SK-N-SH treated with all-trans-retinoic acid at 6 μM for 48 hours (cell line): Measurements from ENCODE around the gene GSDMA.
A peak's percentile ranks its signal among the peaks of the same experiment; 100 is the strongest.

Experiments
- ATAC-seq: fragments of 200-7000 bp; cut with Tn5 transposase; 3 replicates; pipeline ENCODE4 v1.9.1; 2020; ENCODE audit warnings: mild to moderate bottlenecking, moderate library complexity
- ARNTL ChIP-seq: fragments of 450-650 bp; formaldehyde crosslinking; IDR thresholded peaks from 2 replicates; pipeline ENCODE4 v1.5.0; 2020; ENCODE audit warnings: low read depth, mild to moderate bottlenecking, moderate library complexity, borderline replicate concordance
- BACH2 ChIP-seq: fragments of 250-450 bp; sonication (Bioruptor Pico); IDR thresholded peaks from 2 replicates; pipeline ENCODE4 v1.9.0; 2021; ENCODE audit warnings: mild to moderate bottlenecking, borderline replicate concordance
- CSDC2 ChIP-seq: fragments of 250-450 bp; sonication (Bioruptor Pico); IDR thresholded peaks from 2 replicates; pipeline ENCODE4 v1.5.0; 2020; ENCODE audit warnings: mild to moderate bottlenecking, moderate library complexity
- CSRNP3 ChIP-seq: fragments of 250-450 bp; sonication (Bioruptor Pico); IDR thresholded peaks from 2 replicates; pipeline ENCODE4 v1.5.1; 2021; ENCODE audit warnings: mild to moderate bottlenecking, moderate library complexity
- ESRRG ChIP-seq: fragments of 250-450 bp; sonication (Bioruptor Pico); IDR thresholded peaks from 2 replicates; pipeline ENCODE4 v1.6.1; 2021; ENCODE audit warnings: mild to moderate bottlenecking
- GLIS3 ChIP-seq: fragments of 250-450 bp; sonication (Bioruptor Pico); IDR thresholded peaks from 2 replicates; pipeline ENCODE4 v1.5.0; 2020; ENCODE audit warnings: mild to moderate bottlenecking, moderate library complexity
- ISL1 ChIP-seq: fragments of 250-450 bp; sonication (Bioruptor Pico); IDR thresholded peaks from 2 replicates; pipeline ENCODE4 v2.1.2; 2022; ENCODE audit warnings: mild to moderate bottlenecking, moderate library complexity
- PPARA ChIP-seq: fragments of 250-450 bp; sonication (Bioruptor Pico); IDR thresholded peaks from 2 replicates; pipeline ENCODE4 v1.5.0; 2020; ENCODE audit warnings: mild to moderate bottlenecking, borderline replicate concordance
- RARB ChIP-seq: fragments of 250-450 bp; sonication (Bioruptor Pico); IDR thresholded peaks from 2 replicates; pipeline ENCODE4 v1.8.0; 2021; ENCODE audit warnings: mild to moderate bottlenecking, moderate library complexity
- SNAI2 ChIP-seq: fragments of 250-450 bp; sonication (Bioruptor Pico); IDR thresholded peaks from 2 replicates; pipeline ENCODE4 v1.5.0; 2020; ENCODE audit warnings: mild to moderate bottlenecking, moderate library complexity
- TCF4 ChIP-seq: fragments of 250-450 bp; sonication (Bioruptor Pico); IDR thresholded peaks from 2 replicates; pipeline ENCODE4 v1.8.0; 2021; ENCODE audit warnings: mild to moderate bottlenecking, moderate library complexity, borderline replicate concordance
- TOX ChIP-seq: fragments of 250-450 bp; sonication (Bioruptor Pico); IDR thresholded peaks from 2 replicates; pipeline ENCODE4 v1.8.0; 2021; ENCODE audit warnings: mild to moderate bottlenecking, moderate library complexity, borderline replicate concordance
- ZC3H10 ChIP-seq: fragments of 250-450 bp; sonication (Bioruptor Pico); IDR thresholded peaks from 2 replicates; pipeline ENCODE4 v1.5.1; 2021; ENCODE audit warnings: mild to moderate bottlenecking, moderate library complexity
- ZFP3 ChIP-seq: fragments of 250-450 bp; sonication (Bioruptor Pico); IDR thresholded peaks from 2 replicates; pipeline ENCODE4 v1.5.0; 2020; ENCODE audit warnings: mild to moderate bottlenecking, moderate library complexity
- ZFP30 ChIP-seq: fragments of 450-650 bp; formaldehyde crosslinking; IDR thresholded peaks from 2 replicates; pipeline ENCODE4 v1.5.0; 2022; ENCODE audit warnings: mild to moderate bottlenecking, moderate library complexity
- ZNF565 ChIP-seq: fragments of 450-650 bp; formaldehyde crosslinking; conservative IDR thresholded peaks from 2 replicates; pipeline ENCODE4 v1.5.0; 2020; ENCODE audit warnings: low read depth, mild to moderate bottlenecking, moderate library complexity
- ZNF70 ChIP-seq: fragments of 450-650 bp; formaldehyde crosslinking; IDR thresholded peaks from 2 replicates; pipeline ENCODE4 v1.5.0; 2020; ENCODE audit warnings: mild to moderate bottlenecking, moderate library complexity
- ZNF8 ChIP-seq: fragments of 450-650 bp; formaldehyde crosslinking; IDR thresholded peaks from 2 replicates; pipeline ENCODE4 v1.5.0; 2020; ENCODE audit warnings: mild to moderate bottlenecking, moderate library complexity
- TF ChIP-seq, protein P1 (sequence below): fragments of 250-450 bp; sonication (Bioruptor Pico); IDR thresholded peaks from 2 replicates; pipeline ENCODE4 v1.5.0; 2020; ENCODE audit warnings: mild to moderate bottlenecking, moderate library complexity
- TF ChIP-seq, protein P2 (sequence below): fragments of 250-450 bp; sonication (Bioruptor Pico); IDR thresholded peaks from 2 replicates; pipeline ENCODE4 v1.5.1; 2020; ENCODE audit warnings: low read depth, mild to moderate bottlenecking, moderate library complexity
- TF ChIP-seq, protein P3 (sequence below): fragments of 250-450 bp; sonication (Bioruptor Pico); IDR thresholded peaks from 2 replicates; pipeline ENCODE4 v1.8.0; 2021; ENCODE audit warnings: low read depth, mild to moderate bottlenecking, moderate library complexity, borderline replicate concordance
- TF ChIP-seq, protein P4 (sequence below): fragments of 250-450 bp; sonication (Bioruptor Pico); IDR thresholded peaks from 2 replicates; pipeline ENCODE4 v1.8.0; 2020; ENCODE audit warnings: mild to moderate bottlenecking, moderate library complexity, borderline replicate concordance

Gene GSDMA

GRCh38 chr17:39971076-39971603 lies 8.3 kb downstream of the GSDMA start:
- no peak for ATAC-seq
- TF ChIP-seq TOX (CRISPR knock-in tag) (no peak), CSDC2 (CRISPR knock-in tag) (no peak), TCF4 (CRISPR knock-in tag) (no peak)

- ATAC-seq = peak; percentile 19; the same call in 1 of the 3 replicates
Measured at GRCh38 chr17:39972271-39972670, 9.5 kb downstream of the GSDMA start.

GRCh38 chr17:39973496-39973895 lies 10.7 kb downstream of the GSDMA start:
- no peak for TF ChIP-seq PPARA (CRISPR knock-in tag)
- no peak for TF ChIP-seq ZC3H10 (CRISPR knock-in tag)
- TF ChIP-seq CSDC2 (CRISPR knock-in tag) = no peak
- no peak for TF ChIP-seq ESRRG (CRISPR knock-in tag)
- TF ChIP-seq TCF4 (CRISPR knock-in tag) = no peak
- TF ChIP-seq, protein P1, sequence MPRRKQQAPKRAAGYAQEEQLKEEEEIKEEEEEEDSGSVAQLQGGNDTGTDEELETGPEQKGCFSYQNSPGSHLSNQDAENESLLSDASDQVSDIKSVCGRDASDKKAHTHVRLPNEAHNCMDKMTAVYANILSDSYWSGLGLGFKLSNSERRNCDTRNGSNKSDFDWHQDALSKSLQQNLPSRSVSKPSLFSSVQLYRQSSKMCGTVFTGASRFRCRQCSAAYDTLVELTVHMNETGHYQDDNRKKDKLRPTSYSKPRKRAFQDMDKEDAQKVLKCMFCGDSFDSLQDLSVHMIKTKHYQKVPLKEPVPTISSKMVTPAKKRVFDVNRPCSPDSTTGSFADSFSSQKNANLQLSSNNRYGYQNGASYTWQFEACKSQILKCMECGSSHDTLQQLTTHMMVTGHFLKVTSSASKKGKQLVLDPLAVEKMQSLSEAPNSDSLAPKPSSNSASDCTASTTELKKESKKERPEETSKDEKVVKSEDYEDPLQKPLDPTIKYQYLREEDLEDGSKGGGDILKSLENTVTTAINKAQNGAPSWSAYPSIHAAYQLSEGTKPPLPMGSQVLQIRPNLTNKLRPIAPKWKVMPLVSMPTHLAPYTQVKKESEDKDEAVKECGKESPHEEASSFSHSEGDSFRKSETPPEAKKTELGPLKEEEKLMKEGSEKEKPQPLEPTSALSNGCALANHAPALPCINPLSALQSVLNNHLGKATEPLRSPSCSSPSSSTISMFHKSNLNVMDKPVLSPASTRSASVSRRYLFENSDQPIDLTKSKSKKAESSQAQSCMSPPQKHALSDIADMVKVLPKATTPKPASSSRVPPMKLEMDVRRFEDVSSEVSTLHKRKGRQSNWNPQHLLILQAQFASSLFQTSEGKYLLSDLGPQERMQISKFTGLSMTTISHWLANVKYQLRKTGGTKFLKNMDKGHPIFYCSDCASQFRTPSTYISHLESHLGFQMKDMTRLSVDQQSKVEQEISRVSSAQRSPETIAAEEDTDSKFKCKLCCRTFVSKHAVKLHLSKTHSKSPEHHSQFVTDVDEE (CRISPR knock-in tag) = no peak
- TF ChIP-seq ZFP3 = no peak
- TF ChIP-seq SNAI2 (CRISPR knock-in tag) = no peak
- no peak for TF ChIP-seq ARNTL
- TF ChIP-seq, protein P2, sequence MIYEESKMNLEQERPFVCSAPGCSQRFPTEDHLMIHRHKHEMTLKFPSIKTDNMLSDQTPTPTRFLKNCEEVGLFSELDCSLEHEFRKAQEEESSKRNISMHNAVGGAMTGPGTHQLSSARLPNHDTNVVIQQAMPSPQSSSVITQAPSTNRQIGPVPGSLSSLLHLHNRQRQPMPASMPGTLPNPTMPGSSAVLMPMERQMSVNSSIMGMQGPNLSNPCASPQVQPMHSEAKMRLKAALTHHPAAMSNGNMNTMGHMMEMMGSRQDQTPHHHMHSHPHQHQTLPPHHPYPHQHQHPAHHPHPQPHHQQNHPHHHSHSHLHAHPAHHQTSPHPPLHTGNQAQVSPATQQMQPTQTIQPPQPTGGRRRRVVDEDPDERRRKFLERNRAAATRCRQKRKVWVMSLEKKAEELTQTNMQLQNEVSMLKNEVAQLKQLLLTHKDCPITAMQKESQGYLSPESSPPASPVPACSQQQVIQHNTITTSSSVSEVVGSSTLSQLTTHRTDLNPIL (CRISPR knock-in tag) = no peak
- TF ChIP-seq ZNF70 (CRISPR knock-in tag) = no peak
- TF ChIP-seq ISL1 (CRISPR knock-in tag) = no peak
- no peak for TF ChIP-seq CSRNP3
- TF ChIP-seq BACH2 (CRISPR knock-in tag) = no peak
- ATAC-seq = no peak

More at GRCh38 chr17:39972271-39972670, 9.5 kb downstream of the GSDMA start:
- TF ChIP-seq CSDC2 (CRISPR knock-in tag) (no peak), TCF4 (CRISPR knock-in tag) (no peak), RARB (CRISPR knock-in tag) (no peak)

DNA sequence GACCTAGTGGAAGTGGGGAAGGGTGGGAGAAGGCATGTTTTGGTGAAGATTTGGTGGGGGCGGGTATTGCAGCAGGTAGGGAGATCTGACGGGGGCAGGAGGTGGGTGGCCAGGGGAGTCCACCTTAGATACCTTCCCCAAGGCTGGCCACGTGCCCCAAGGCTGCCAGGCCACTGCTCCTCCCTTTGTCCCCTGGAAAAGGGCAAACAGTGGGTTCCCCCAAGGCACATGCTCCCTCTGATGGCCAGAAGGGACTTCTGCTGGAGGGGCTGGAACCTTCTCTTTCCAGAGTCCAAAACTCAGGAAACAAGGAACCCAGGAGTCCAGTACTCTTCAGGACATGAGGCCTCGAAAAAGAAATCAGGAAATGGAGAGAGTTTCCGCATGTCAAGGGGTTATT lies 11.6 kb downstream of the GSDMA start:
- no peak for ATAC-seq
- no peak for TF ChIP-seq BACH2 (CRISPR knock-in tag)
- no peak for TF ChIP-seq ZNF8 (CRISPR knock-in tag)
- TF ChIP-seq, protein P2 (CRISPR knock-in tag) = no peak
- TF ChIP-seq, protein P3, sequence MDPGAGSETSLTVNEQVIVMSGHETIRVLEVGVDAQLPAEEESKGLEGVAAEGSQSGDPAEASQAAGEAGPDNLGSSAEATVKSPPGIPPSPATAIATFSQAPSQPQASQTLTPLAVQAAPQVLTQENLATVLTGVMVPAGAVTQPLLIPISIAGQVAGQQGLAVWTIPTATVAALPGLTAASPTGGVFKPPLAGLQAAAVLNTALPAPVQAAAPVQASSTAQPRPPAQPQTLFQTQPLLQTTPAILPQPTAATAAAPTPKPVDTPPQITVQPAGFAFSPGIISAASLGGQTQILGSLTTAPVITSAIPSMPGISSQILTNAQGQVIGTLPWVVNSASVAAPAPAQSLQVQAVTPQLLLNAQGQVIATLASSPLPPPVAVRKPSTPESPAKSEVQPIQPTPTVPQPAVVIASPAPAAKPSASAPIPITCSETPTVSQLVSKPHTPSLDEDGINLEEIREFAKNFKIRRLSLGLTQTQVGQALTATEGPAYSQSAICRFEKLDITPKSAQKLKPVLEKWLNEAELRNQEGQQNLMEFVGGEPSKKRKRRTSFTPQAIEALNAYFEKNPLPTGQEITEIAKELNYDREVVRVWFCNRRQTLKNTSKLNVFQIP = no peak
- TF ChIP-seq CSRNP3 = no peak
- TF ChIP-seq ZFP30 (CRISPR knock-in tag) = no peak
- TF ChIP-seq ZC3H10 (CRISPR knock-in tag) = no peak
- TF ChIP-seq, protein P4, sequence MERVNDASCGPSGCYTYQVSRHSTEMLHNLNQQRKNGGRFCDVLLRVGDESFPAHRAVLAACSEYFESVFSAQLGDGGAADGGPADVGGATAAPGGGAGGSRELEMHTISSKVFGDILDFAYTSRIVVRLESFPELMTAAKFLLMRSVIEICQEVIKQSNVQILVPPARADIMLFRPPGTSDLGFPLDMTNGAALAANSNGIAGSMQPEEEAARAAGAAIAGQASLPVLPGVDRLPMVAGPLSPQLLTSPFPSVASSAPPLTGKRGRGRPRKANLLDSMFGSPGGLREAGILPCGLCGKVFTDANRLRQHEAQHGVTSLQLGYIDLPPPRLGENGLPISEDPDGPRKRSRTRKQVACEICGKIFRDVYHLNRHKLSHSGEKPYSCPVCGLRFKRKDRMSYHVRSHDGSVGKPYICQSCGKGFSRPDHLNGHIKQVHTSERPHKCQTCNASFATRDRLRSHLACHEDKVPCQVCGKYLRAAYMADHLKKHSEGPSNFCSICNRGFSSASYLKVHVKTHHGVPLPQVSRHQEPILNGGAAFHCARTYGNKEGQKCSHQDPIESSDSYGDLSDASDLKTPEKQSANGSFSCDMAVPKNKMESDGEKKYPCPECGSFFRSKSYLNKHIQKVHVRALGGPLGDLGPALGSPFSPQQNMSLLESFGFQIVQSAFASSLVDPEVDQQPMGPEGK = no peak
- TF ChIP-seq TCF4 (CRISPR knock-in tag) = no peak
- no peak for TF ChIP-seq CSDC2 (CRISPR knock-in tag)
- no peak for TF ChIP-seq SNAI2 (CRISPR knock-in tag)
- no peak for TF ChIP-seq GLIS3 (CRISPR knock-in tag)
- TF ChIP-seq ZNF565 (CRISPR knock-in tag) = no peak
